DND-41 (cell line): Measurements from ENCODE around the gene KCNG4.

ENCODE experiments used
- EZH2 ChIP-seq: IDR thresholded peaks from 3 replicates; pipeline ENCODE4 v1.6.1; 2012; ENCODE audit warnings: borderline replicate concordance, low read depth, mild to moderate bottlenecking, moderate library complexity, low read length, inconsistent platforms; ENCODE audit not compliant: severe bottlenecking
- TF ChIP-seq, protein P1 (sequence below): IDR thresholded peaks from 2 replicates; pipeline ENCODE4 v1.5.1; 2012; ENCODE audit warnings: borderline replicate concordance, low read length, moderate library complexity, mild to moderate bottlenecking; ENCODE audit not compliant: poor library complexity, severe bottlenecking; ENCODE audit errors: extremely low read depth

DNA sequence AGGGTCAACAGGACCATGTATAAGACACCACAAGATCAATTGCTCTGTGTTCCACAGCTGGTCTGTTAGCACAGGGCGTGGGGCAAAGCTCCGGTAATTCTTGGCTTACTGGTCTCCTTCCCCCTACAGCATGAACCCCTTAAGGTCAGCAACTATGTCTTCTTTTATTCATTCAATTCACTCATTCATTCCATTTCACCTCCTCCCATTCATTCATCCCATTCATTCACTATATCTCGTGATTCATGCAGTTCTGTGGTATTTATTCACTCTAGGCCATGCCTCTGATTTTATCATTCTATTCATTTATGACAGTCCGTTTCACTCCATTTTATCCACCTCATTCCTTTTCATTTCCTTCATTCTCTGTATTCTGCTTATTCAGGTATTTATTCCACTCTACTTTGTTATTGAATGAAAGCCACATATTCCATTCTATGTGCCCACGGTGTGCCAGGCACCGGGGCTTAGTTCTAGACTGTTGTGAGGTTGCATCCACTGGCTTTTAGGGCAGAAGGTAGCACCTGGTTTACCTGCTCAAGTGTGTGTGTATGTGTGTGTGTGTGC is 35.9 kb upstream of the KCNG4 start:
- TF ChIP-seq, protein P1, sequence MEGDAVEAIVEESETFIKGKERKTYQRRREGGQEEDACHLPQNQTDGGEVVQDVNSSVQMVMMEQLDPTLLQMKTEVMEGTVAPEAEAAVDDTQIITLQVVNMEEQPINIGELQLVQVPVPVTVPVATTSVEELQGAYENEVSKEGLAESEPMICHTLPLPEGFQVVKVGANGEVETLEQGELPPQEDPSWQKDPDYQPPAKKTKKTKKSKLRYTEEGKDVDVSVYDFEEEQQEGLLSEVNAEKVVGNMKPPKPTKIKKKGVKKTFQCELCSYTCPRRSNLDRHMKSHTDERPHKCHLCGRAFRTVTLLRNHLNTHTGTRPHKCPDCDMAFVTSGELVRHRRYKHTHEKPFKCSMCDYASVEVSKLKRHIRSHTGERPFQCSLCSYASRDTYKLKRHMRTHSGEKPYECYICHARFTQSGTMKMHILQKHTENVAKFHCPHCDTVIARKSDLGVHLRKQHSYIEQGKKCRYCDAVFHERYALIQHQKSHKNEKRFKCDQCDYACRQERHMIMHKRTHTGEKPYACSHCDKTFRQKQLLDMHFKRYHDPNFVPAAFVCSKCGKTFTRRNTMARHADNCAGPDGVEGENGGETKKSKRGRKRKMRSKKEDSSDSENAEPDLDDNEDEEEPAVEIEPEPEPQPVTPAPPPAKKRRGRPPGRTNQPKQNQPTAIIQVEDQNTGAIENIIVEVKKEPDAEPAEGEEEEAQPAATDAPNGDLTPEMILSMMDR, result no peak
- TF ChIP-seq EZH2, result no peak
